ENCODE measurements around the gene AMFR. TPM values are rescaled to one million over a fixed set of nuclear protein-coding genes. Genes with fewer than 3 reads are reported as not detected.

Gene AMFR
- total RNA-seq, 1 experiment from 2014 or later = 31.7 TPM

- Mint-ChIP-seq H3K4me3 (no peak overlapping the region), H3K27ac (no peak overlapping the region), H3K36me3 (peaks cover 60% of the 10 kb centered on the region), H3K9me3 (peaks cover 29% of the 10 kb centered on the region), H3K27me3 (ENCODE audit: low read depth) (no peaks in the 10 kb centered on the region), H3K4me1 (no peaks in the 10 kb centered on the region)
- TF ChIP-seq ARID4B (CRISPR knock-in tag; IDR thresholded peaks at IDR 0.05; ENCODE audit: borderline replicate concordance) = no peak
- DNase-seq (ENCODE audit: low spot score) (no peak), ATAC-seq (no peak)
- POLR2A ChIA-PET = no interaction called here
- CTCF ChIA-PET = interaction anchor here (0.8 kb wide), 1 partner anchor 12 kb away, joined by 3 read pairs; no protein-coding TSS in a partner anchor
Measured at GRCh38 chr16:56389554-56389953, 35.8 kb downstream of the AMFR start.

GRCh38 chr16:56388209-56388608 is 37.1 kb downstream of the AMFR start:
- no peaks in the 10 kb centered on the region for H3K4me1 Mint-ChIP-seq
- H3K9me3 Mint-ChIP-seq = peaks cover 32% of the 10 kb centered on the region
- H3K4me3 Mint-ChIP-seq = no peak overlapping the region
- no peak overlapping the region for H3K27ac Mint-ChIP-seq
- ATAC-seq (no peak), DNase-seq (ENCODE audit: low spot score) (no peak)
- ChIA-PET CTCF (no interaction called here), POLR2A (no interaction called here)
- H3K27me3 Mint-ChIP-seq (ENCODE audit: low read depth) = no peaks in the 10 kb centered on the region
- H3K36me3 Mint-ChIP-seq = peaks cover 67% of the 10 kb centered on the region
- TF ChIP-seq GABPB1 (CRISPR knock-in tag; IDR thresholded peaks at IDR 0.05) (no peak), EMX1 (CRISPR knock-in tag; IDR thresholded peaks at IDR 0.05) (no peak), PRDM15 (CRISPR knock-in tag; IDR thresholded peaks at IDR 0.05) (no peak), ZNF396 (CRISPR knock-in tag; IDR thresholded peaks at IDR 0.05; ENCODE audit: borderline replicate concordance) (no peak), ATF1 (CRISPR knock-in tag; IDR thresholded peaks at IDR 0.05) (no peak), TCF7 (CRISPR knock-in tag; IDR thresholded peaks at IDR 0.05; ENCODE audit: low read depth) (no peak), CTCF (IDR thresholded peaks at IDR 0.05) (no peak), IRF1 (CRISPR knock-in tag; IDR thresholded peaks at IDR 0.05) (no peak), ESRRA (CRISPR knock-in tag; IDR thresholded peaks at IDR 0.05; ENCODE audit: borderline replicate concordance) (no peak), ZSCAN18 (CRISPR knock-in tag; IDR thresholded peaks at IDR 0.05) (no peak), MXD4 (CRISPR knock-in tag; IDR thresholded peaks at IDR 0.05; ENCODE audit: borderline replicate concordance) (no peak), MYBL2 (CRISPR knock-in tag; IDR thresholded peaks at IDR 0.05) (no peak), AFF4 (CRISPR knock-in tag; IDR thresholded peaks at IDR 0.05; ENCODE audit: borderline replicate concordance) (no peak), ZNF416 (CRISPR knock-in tag; IDR thresholded peaks at IDR 0.05) (no peak), ZBTB43 (CRISPR knock-in tag; IDR thresholded peaks at IDR 0.05) (no peak)

All from WTC11 (cell line).